Astrocyte (in vitro differentiated cells and primary cell): ENCODE results near the gene ATXN1. TPM values are rescaled to one million over a fixed set of nuclear protein-coding genes. Genes with fewer than 3 reads are reported as not detected.

Source experiments
- DNase-seq: peaks from one replicate; pipeline ENCODE4 v3.0.0-alpha.2; 2010; ENCODE audit warnings: low read depth
- FAIRE-seq: peaks from 2 replicates; lab custom pipeline; 2011; peaks lifted over from hg19 to GRCh38; lab: Jason Lieb, UNC
- H2AFZ ChIP-seq: 2 replicates; pipeline ENCODE4 v1.6.0; 2012; ENCODE audit warnings: low read depth, low read length, inconsistent platforms
- H3K27ac ChIP-seq: 2 replicates; pipeline ENCODE4 v1.5.1; 2011; ENCODE audit warnings: low read depth, low read length, inconsistent platforms
- H3K27me3 ChIP-seq: 2 replicates; pipeline ENCODE4 v1.6.0; 2011; ENCODE audit warnings: low read length, inconsistent platforms; ENCODE audit not compliant: insufficient read depth
- H3K36me3 ChIP-seq: 2 replicates; pipeline ENCODE4 v1.5.1; 2011; ENCODE audit warnings: low read length, inconsistent platforms; ENCODE audit not compliant: insufficient read depth
- H3K4me1 ChIP-seq: 2 replicates; pipeline ENCODE4 v1.5.1; 2011; ENCODE audit warnings: low read length, inconsistent platforms; ENCODE audit not compliant: insufficient read depth
- H3K4me2 ChIP-seq: 2 replicates; pipeline ENCODE4 v1.6.0; 2012; ENCODE audit warnings: low read length, inconsistent platforms
- H3K4me3 ChIP-seq: 2 replicates; pipeline ENCODE4 v1.5.1; 2011; ENCODE audit warnings: low read depth, mild to moderate bottlenecking, low read length, inconsistent platforms; ENCODE audit not compliant: insufficient read depth
- H3K79me2 ChIP-seq: 2 replicates; pipeline ENCODE4 v1.6.0; 2012; ENCODE audit warnings: mild to moderate bottlenecking, low read length, inconsistent platforms; ENCODE audit not compliant: insufficient read depth
- H3K9ac ChIP-seq: 2 replicates; pipeline ENCODE4 v1.6.0; 2012; ENCODE audit warnings: mild to moderate bottlenecking, low read length, inconsistent platforms
- H3K9me3 ChIP-seq: 2 replicates; pipeline ENCODE4 v1.5.1; 2012; ENCODE audit warnings: low read depth, mild to moderate bottlenecking, low read length, inconsistent platforms; ENCODE audit not compliant: insufficient read depth
- H4K20me1 ChIP-seq: 2 replicates; pipeline ENCODE4 v1.6.0; 2012; ENCODE audit warnings: low read length, inconsistent platforms; ENCODE audit not compliant: insufficient read depth
- H3K27ac Mint-ChIP-seq: one replicate; pipeline ENCODE4 v1.8.0; 2021; ENCODE audit warnings: mild to moderate bottlenecking, mixed read lengths; ENCODE audit not compliant: unreplicated experiment
- H3K27me3 Mint-ChIP-seq: one replicate; pipeline ENCODE4 v1.8.0; 2021; ENCODE audit warnings: low read depth, mixed read lengths; ENCODE audit not compliant: unreplicated experiment
- H3K36me3 Mint-ChIP-seq: one replicate; pipeline ENCODE4 v1.8.0; 2021; ENCODE audit warnings: low read depth, mixed read lengths; ENCODE audit not compliant: unreplicated experiment
- H3K4me1 Mint-ChIP-seq: one replicate; pipeline ENCODE4 v1.8.0; 2021; ENCODE audit warnings: low read depth, mixed read lengths; ENCODE audit not compliant: unreplicated experiment
- H3K4me3 Mint-ChIP-seq: one replicate; pipeline ENCODE4 v1.8.0; 2021; ENCODE audit warnings: mild to moderate bottlenecking, moderate library complexity, mixed read lengths; ENCODE audit not compliant: unreplicated experiment
- H3K9me3 Mint-ChIP-seq: one replicate; pipeline ENCODE4 v1.8.0; 2021; ENCODE audit warnings: mild to moderate bottlenecking, mixed read lengths; ENCODE audit not compliant: unreplicated experiment
- EZH2 ChIP-seq: IDR thresholded peaks from 2 replicates; pipeline ENCODE4 v1.6.1; 2012; ENCODE audit warnings: mild to moderate bottlenecking, low read length, inconsistent platforms; ENCODE audit not compliant: insufficient read depth
- total RNA-seq: library from RNA; stranded (reverse); gene quantifications from 2 replicates; pipeline ENCODE4 v1.2.1, GENCODE V29; 2021
- TF ChIP-seq, protein P1 (sequence below): IDR thresholded peaks from 2 replicates; pipeline ENCODE4 v1.5.1; 2011; ENCODE audit warnings: low read depth, mild to moderate bottlenecking, inconsistent platforms, low read length, moderate library complexity; ENCODE audit not compliant: insufficient read depth

ATXN1 gene
- total RNA-seq, 1 donor from 2014 or later: 70.9 TPM

DNA sequence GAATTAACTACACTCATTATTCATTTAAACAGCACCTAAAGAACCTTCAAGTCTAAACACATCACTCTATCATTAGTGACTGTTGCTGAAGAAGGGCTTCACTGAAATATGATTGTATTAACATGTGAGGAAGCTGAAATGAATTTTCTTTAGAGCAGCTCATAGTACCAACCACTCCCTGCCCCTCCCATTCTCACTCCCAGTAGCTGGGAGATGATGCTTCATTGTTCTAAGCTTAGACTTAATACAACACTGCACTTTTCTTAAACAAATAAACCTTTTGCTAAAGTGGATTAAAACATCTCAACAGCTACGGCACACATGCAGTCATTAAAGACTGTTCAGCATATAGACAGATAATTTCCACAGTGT, 63.1 kb downstream of the ATXN1 start:
- H3K4me1 ChIP-seq: peaks cover 40% of the 10 kb centered on the region
- Mint-ChIP-seq H3K27me3 (no peaks in the 10 kb centered on the region), H3K36me3 (peaks cover 5% of the 10 kb centered on the region), H3K27ac (peak overlapping the region; percentile 16), H3K4me3 (no peak overlapping the region), H3K4me1 (peaks cover 38% of the 10 kb centered on the region), H3K9me3 (peaks cover 6% of the 10 kb centered on the region)
- no peaks in the 10 kb centered on the region for H3K36me3 ChIP-seq
- H4K20me1 ChIP-seq: peaks cover 6% of the 10 kb centered on the region
- no peak for FAIRE-seq
- H3K27me3 ChIP-seq: no peaks in the 10 kb centered on the region
- H3K4me3 ChIP-seq: no peak overlapping the region
- H2AFZ ChIP-seq: no peak overlapping the region
- H3K4me2 ChIP-seq: peak overlapping the region; percentile 47
- no peaks in the 10 kb centered on the region for H3K9me3 ChIP-seq
- peak overlapping the region; percentile 7 for H3K9ac ChIP-seq
- peak overlapping the region; percentile 63 for H3K27ac ChIP-seq
- peak; percentile 42 for DNase-seq
- TF ChIP-seq, protein P1, sequence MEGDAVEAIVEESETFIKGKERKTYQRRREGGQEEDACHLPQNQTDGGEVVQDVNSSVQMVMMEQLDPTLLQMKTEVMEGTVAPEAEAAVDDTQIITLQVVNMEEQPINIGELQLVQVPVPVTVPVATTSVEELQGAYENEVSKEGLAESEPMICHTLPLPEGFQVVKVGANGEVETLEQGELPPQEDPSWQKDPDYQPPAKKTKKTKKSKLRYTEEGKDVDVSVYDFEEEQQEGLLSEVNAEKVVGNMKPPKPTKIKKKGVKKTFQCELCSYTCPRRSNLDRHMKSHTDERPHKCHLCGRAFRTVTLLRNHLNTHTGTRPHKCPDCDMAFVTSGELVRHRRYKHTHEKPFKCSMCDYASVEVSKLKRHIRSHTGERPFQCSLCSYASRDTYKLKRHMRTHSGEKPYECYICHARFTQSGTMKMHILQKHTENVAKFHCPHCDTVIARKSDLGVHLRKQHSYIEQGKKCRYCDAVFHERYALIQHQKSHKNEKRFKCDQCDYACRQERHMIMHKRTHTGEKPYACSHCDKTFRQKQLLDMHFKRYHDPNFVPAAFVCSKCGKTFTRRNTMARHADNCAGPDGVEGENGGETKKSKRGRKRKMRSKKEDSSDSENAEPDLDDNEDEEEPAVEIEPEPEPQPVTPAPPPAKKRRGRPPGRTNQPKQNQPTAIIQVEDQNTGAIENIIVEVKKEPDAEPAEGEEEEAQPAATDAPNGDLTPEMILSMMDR: no peak
- no peak for TF ChIP-seq EZH2
- peaks cover 82% of the 10 kb centered on the region for H3K79me2 ChIP-seq

DNA sequence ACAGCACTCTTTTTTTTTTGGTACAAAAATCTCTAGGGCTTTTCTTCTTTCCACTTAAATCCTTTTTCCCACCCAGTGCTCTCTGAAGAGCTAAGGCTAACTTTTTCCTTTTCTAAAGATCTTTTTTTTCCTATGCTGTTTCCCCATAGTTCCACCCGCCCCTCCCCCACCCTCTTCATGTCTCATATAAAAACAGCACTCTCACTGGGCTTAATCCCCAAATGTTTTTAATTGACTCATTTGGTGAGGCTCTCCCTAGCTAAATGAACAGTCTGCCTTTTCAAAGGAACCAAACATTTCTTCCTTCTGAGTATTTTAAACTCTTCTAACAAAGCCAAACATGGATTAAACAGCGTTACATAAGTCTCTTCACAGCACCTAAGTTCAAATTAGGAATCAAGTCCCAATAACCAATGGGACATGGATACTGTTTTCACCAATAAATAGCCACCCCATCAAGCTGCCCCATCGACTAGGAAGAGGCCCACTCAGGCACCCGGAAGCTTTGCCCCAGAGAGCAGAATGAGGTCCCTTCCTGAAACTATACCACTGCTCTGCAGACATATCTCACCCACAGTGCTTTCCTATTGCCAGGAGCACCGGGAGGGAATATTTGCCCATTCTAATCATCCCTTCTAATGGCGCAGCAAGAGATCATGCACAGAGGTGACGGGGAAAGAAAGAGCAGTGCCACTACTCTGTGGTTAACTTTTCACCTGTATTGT, 63.7 kb downstream of the ATXN1 start:
- Histone ChIP-seq H3K4me3 (no peak overlapping the region), H3K4me2 (peak overlapping the region; percentile 47), H3K79me2 (peaks cover 85% of the 10 kb centered on the region), H3K36me3 (no peaks in the 10 kb centered on the region), H3K9me3 (no peaks in the 10 kb centered on the region), H2AFZ (no peak overlapping the region), H3K4me1 (peaks cover 40% of the 10 kb centered on the region), H3K27ac (peak overlapping the region; percentile 3), H3K9ac (peak overlapping the region; percentile 7), H4K20me1 (peaks cover 6% of the 10 kb centered on the region), H3K27me3 (no peaks in the 10 kb centered on the region)
- peaks cover 5% of the 10 kb centered on the region for H3K36me3 Mint-ChIP-seq
- H3K27me3 Mint-ChIP-seq: no peaks in the 10 kb centered on the region
- DNase-seq (no peak), FAIRE-seq (no peak)
- no peak for TF ChIP-seq EZH2
- TF ChIP-seq, protein P1: no peak
- no peak overlapping the region for H3K4me3 Mint-ChIP-seq
- H3K9me3 Mint-ChIP-seq: peaks cover 6% of the 10 kb centered on the region
- peak overlapping the region; percentile 16 for H3K27ac Mint-ChIP-seq
- H3K4me1 Mint-ChIP-seq: peaks cover 38% of the 10 kb centered on the region

DNA sequence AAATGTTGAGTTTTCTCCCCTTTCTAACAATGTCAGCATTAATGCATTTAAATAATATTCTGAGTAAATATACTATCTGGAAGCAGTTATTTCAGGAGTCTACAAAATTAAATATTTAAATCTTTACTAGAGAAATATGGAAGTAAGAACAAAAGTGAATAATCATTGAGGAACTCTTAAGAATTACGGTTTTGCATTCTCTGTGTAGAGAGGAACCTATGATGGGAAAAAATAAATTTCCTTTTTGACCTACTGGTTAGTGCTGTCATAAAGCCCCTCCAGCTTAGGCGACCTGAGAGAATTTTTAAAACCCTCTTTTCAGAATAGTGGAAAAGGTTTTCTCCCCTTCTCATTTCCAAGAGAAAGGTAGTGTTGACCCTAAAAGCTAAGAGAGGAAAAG, 64.8 kb downstream of the ATXN1 start:
- Mint-ChIP-seq H3K4me1 (peaks cover 36% of the 10 kb centered on the region), H3K9me3 (peaks cover 4% of the 10 kb centered on the region), H3K36me3 (peaks cover 3% of the 10 kb centered on the region), H3K27me3 (no peaks in the 10 kb centered on the region), H3K27ac (no peak overlapping the region), H3K4me3 (no peak overlapping the region)
- H3K4me2 ChIP-seq: no peak overlapping the region
- no peak overlapping the region for H3K4me3 ChIP-seq
- no peak overlapping the region for H3K9ac ChIP-seq
- H3K79me2 ChIP-seq: peaks cover 93% of the 10 kb centered on the region
- H2AFZ ChIP-seq: no peak overlapping the region
- peaks cover 6% of the 10 kb centered on the region for H4K20me1 ChIP-seq
- no peak overlapping the region for H3K27ac ChIP-seq
- no peaks in the 10 kb centered on the region for H3K36me3 ChIP-seq
- no peaks in the 10 kb centered on the region for H3K27me3 ChIP-seq
- no peaks in the 10 kb centered on the region for H3K9me3 ChIP-seq
- no peak for DNase-seq
- FAIRE-seq: no peak
- no peak for TF ChIP-seq EZH2
- TF ChIP-seq, protein P1: no peak
- H3K4me1 ChIP-seq: peaks cover 40% of the 10 kb centered on the region
